Neural progenitor cell (in vitro differentiated cells): Measurements from ENCODE around the gene MMADHC.

Source experiments
- EZH2 ChIP-seq: fragments of 200-600 bp; sonication (generic); IDR thresholded peaks from 2 replicates; pipeline ENCODE4 v1.6.1; 2017; ENCODE audit warnings: antibody characterized with exemption, mild to moderate bottlenecking, moderate library complexity
- EZH2phosphoT487 ChIP-seq: fragments of 200-600 bp; sonication (generic); IDR thresholded peaks from 2 replicates; pipeline ENCODE4 v1.6.1; 2017; ENCODE audit warnings: antibody characterized with exemption
- TF ChIP-seq, protein P1 (sequence below): fragments of 200-600 bp; sonication (generic); IDR thresholded peaks from 2 replicates; pipeline ENCODE4 v1.5.1; 2017; ENCODE audit warnings: antibody characterized with exemption, mild to moderate bottlenecking

DNA sequence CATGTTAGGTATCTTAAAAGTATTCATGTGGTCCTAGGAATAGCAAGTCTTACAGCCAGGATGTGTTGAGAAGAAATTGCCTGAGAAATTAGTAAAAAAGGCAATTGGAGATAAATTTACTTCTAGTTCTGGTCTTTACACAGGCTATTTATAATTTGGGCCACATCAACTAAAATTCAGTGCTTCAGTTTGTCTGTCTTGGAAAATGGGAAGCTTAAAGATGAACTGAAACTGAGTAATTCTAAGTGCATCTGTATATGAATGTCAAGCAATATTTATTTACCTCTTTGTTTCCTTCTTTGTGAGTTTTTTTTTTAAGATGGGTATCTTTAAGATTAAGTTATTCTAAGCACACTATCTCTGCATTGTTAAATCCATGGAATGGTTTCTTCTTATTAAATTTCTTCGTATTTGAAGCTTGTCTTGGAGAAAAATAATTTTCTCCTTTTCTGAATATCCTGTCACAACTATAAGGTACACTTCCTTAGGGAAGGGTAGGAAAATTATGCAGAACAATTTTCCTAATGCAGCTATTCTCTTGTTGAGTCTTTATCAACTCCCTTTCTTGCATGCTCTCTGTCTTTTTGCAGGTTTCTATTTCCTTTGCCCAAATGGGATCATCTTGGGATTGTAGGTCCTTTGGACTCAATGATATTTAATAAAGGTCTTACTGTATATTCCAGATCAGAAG lies 39.7 kb upstream of the MMADHC start:
- TF ChIP-seq, protein P1, sequence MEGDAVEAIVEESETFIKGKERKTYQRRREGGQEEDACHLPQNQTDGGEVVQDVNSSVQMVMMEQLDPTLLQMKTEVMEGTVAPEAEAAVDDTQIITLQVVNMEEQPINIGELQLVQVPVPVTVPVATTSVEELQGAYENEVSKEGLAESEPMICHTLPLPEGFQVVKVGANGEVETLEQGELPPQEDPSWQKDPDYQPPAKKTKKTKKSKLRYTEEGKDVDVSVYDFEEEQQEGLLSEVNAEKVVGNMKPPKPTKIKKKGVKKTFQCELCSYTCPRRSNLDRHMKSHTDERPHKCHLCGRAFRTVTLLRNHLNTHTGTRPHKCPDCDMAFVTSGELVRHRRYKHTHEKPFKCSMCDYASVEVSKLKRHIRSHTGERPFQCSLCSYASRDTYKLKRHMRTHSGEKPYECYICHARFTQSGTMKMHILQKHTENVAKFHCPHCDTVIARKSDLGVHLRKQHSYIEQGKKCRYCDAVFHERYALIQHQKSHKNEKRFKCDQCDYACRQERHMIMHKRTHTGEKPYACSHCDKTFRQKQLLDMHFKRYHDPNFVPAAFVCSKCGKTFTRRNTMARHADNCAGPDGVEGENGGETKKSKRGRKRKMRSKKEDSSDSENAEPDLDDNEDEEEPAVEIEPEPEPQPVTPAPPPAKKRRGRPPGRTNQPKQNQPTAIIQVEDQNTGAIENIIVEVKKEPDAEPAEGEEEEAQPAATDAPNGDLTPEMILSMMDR = no peak
- TF ChIP-seq EZH2 (no peak), EZH2phosphoT487 (no peak)
